Frontal cortex (tissue), 4 donors: Measurements from ENCODE around the gene XYLT1. TPM values are rescaled to one million over a fixed set of nuclear protein-coding genes. Genes with fewer than 3 reads are reported as not detected.

ENCODE experiments used
- DNase-seq, 2 donors: peaks; one replicate each; pipeline ENCODE4 v3.0.0; 2012; ENCODE audit warnings: low spot score in 2 of 2
- FAIRE-seq: peaks from 2 replicates; lab custom pipeline; 2012; peaks lifted over from hg19 to GRCh38; lab: Jason Lieb, UNC
- total RNA-seq: library from RNA; depleted of rRNA; stranded (reverse); fragments of >200 nt; gene quantifications from one replicate; pipeline ENCODE4 v1.2.3, GENCODE V29; 2014
- donor health status: control.
- donor health status: control.
- donor health status: control.

The XYLT1 gene
- total RNA-seq, 1 donor from 2014 or later, result 28.9 TPM

DNA sequence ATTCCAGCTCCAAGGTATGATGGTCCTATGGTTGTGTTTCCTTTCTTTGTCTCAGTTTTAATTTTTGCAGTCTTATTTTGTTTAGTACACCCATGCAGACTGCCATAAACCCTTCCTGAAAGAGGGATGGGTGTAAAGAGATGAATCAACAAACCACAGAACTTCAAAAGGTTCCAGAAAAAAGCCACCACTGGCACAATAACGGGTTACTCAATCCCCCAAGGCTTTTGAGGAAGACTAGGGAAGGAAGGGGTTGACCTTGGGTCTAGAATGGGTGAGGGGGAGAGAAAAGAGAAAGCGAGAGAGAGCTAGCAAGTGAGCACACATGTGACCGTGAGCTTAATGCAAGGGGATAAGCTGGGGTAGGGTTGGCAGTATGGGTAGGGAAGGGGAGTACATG is 168.1 kb downstream of the XYLT1 start:
- FAIRE-seq, result no peak
- DNase-seq, result no peak

DNA sequence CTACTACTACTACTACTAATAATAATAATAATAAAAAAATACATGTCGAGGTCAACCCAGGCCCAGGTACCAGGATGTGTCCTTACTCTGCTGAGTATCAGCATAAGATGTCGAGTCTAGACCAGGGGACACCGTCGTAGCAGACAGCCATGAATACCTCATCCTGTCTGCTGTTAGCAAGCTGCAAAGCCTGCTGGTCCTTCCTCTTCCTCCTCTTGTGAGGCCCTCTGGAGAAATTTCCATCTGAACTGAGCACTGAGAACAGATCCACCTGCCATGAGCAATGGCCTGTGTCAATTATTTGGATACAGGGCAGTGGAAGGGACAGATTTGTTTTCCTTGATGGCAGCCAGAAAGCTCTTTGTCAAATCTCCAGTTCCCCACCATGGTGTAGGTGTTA is 168.5 kb downstream of the XYLT1 start:
- no peak for FAIRE-seq
- DNase-seq, result no peak

DNA sequence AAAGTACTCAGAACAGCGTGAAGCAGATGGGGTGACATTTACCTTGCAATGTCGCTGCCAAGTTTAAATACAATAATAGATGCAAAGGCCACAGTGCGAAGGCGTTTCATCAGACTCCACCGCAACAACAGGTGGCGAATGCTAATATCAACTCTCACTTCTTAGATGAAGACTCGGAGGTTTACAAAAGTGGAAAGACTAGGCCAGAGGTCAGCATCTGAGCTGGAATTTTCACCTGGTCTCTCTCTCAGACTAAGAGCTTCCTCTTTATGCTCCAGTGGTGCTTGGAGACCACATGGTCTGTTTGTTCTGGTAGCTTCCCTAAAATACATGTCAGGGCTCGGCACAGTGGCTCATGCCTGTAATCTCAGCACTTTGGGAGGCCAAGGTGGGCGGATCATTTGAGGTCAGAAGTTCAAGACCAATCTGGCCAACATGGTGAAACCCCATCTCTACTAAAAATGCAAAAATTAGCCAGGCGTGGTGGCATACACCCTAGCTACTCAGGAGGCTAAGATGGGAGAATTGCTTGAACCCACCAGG is 169.1 kb downstream of the XYLT1 start:
- FAIRE-seq (no peak), DNase-seq (no peak)

DNA sequence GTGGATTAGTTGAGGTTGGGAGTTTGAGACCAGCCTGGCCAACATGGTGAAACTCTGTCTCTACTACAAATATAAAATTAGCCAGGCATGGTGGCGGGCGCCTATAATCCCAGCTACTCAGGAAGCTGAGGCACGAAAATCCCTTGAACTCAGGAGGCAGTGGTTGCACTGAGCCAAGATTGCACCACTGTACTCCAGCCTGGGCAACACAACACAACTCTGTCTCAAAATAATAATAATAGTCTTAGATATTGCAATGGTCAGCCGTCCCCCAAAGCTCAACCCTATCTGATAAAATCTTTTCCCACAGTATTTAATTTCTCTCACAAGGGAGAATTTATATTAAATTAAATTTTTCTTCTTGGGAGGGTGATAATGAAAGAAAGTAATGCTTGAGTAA is 169.6 kb downstream of the XYLT1 start:
- DNase-seq (no peak), FAIRE-seq (no peak)

DNA sequence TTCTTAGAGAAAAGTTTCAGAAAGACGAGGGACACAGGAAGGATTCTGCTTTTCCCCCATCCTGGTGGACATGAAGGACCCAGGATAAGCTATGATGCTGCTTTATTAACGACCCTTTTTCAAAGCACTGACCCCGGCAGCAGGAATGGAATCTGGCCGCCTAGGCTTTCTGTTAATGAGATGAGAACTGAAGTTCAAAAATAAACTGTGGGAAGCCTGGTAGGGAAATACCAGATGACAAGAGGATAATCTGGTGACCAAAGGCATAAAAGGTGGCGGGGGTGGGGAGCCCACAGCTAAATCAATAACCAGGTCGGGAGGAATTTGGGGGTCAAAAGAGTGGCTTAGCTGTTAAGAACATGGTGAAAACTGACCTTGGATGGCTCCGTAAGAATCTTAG is 171.0 kb downstream of the XYLT1 start:
- FAIRE-seq, result no peak
- no peak for DNase-seq

DNA sequence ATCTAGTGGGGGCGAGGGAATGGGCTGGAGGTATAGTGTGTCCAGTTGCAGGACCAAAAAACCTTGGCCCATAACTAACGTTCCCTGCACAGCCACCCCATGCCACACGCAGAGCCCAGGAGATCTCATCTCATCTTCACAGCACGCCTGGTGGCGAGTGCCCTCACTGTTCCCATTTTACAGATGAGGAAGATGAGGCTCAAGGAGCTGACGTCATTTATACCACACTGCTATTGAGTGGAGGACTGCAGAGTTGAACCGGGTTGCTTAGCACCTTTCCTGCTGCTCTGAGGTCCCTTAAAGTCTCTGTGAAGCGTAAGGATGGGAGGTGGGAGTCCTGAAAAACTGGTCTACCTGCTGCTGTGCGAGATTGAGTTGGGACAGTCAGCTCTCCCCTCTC is 172.5 kb downstream of the XYLT1 start:
- DNase-seq, result no peak
- no peak for FAIRE-seq

DNA sequence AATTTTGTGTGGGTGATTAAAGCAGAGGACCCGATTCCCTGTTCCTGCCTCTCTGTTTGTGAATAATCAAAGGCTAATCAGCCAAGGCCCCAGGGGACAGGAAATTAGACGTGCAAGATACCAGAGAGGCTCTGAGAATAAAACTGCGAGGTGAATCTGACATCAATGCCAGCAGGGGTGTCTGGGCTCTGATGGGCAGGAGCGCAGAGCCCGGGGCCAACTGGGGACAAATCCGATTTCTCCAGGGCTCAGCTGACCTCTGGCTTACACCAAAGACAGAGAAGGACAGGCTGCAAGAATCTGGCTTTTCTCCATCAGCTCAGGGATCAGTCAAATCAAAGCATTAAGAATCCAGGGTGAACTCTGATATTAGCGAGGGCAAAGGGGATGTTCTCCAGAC is 174.3 kb downstream of the XYLT1 start:
- no peak for FAIRE-seq
- DNase-seq, result no peak

DNA sequence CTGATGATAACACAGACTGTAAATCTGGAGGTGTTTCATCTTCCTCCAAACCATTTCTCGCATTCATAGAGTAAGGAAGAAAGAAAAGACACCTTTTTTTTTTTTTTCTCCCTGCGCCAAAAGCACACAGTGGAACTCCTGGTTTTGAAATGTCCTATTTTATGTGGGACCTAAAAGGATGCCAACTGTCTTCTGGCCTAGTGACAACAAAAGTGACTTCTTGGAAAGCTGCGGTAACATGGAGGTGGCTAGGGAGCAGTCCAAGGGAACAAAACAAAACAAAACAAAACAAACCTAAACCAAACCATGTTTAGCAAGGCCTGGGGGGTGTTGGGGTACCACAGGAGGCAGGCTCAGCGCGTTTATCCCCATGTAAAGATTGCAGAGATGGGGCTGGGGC is 174.8 kb downstream of the XYLT1 start:
- FAIRE-seq (no peak), DNase-seq (no peak)

DNA sequence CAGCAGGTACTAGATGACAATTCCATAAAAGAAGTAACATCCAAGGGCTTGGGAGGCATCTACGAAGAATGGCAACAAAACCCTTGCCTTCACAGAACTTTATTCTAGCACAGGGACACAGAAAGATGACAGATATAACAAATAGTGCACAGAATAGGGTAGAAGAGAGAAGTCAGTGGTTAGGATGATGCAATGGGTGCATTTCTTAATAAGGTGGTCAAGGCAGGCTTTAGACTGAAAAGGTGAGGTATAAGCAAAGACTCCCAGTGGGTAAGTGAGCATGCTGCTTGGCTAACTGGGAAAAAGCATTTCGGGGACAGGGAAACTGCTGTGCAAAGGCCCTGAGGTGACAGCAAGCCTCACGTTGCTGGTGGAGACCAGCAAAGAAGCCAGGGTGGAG is 175.9 kb downstream of the XYLT1 start:
- FAIRE-seq, result no peak

DNA sequence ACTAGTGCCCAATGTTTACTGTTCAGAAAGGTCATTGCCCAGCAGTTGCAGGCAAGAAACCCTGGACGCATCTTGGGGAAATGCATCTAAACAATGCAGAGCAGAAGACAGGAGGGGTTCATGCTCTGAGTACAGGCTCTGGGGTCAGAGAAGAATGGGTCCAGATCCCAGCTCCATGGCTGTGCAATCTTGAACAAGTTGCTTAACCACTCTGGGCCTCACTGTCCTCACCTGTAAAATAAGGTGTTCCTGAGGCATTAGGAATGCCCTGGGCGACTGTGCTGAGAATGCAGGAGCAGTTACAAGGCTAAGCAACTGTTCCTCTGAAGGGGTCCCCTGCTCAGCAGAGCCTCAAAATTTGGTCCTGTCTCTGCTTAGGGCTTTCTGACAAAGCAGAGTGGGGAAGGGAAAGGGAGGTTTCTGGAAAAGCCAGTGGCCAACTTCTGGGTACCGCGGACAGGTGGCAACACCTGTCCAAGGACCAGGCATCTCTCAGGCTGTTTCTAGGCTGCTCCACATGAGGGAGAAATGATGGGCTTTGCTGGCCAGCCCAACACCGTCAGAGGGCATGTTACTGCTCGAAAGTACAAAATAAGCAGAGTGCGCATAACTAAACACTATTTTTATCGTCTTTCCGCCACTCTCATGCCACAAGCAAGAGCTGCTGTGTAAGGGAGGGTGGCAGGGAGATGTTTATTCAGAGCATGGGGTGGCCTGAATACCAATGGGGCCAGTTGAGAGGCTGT is 176.8 kb downstream of the XYLT1 start:
- DNase-seq (no peak), FAIRE-seq (no peak)

More for the DNA sequence above, 175.9 kb downstream of the XYLT1 start:
- no peak for DNase-seq

DNA sequence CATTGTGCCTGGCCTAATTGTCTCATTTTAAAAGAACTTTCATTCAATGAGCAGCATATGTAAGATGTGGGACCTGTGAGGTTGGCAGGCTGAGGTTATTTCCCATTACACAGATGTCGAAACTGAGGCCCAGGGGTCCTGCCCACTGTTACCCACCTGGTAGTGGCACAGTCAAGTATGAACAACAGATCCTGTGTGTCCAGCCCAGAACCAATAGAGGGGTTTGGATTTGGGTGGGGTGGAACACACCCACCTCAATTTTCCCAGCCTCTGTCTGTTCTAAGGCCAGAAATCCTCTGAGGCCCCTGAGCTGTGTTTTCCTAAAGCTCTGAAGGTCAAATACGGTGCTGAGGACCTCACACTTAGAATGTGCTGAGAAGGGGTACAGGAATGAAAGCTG is 179.5 kb downstream of the XYLT1 start:
- no peak for FAIRE-seq
- no peak for DNase-seq

DNA sequence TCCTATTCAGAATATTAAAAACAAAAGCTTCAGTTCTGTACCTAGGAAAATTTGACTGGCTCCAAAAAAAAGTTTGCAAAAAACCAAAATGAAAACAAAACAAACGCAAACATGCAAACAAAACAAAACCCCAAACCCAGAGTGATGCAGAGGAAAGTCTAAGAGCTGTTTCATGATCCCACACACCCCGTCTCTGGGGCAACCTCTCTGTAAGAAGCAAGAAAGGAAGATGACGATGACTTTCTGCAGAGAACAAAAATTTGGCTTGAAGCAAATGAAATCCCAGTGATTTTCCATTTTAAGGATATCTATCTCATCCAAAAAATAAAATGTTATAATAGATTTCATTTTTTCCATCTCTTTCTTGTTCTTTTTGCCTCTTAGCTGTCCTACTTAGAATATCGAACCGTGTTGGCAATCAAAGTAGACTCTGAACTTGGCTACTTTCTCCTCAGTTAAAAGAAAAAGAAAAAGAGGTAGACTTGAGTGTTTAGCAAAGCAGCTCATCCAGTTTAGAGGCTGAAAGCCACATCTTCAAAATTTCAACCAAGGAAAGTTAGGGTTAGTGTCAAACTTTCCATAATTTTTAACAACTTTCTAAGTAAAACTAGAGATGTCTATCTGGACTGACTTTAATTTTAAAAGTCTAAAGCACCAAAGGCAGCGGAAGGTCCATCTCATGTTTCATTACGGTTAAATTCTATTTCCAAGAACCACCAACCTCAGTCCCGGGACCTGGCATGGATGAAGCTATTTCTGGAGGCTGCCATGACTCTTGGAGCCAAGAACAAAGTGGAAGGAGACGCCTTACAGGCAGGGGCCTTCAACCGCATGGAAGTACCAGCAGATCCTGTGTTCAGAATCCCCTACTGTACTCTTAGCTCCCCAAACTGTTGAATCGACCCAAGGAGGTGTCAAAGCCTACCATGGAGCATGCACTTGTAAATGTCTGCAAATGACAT is 180.8 kb downstream of the XYLT1 start:
- DNase-seq (no peak), FAIRE-seq (no peak)

DNA sequence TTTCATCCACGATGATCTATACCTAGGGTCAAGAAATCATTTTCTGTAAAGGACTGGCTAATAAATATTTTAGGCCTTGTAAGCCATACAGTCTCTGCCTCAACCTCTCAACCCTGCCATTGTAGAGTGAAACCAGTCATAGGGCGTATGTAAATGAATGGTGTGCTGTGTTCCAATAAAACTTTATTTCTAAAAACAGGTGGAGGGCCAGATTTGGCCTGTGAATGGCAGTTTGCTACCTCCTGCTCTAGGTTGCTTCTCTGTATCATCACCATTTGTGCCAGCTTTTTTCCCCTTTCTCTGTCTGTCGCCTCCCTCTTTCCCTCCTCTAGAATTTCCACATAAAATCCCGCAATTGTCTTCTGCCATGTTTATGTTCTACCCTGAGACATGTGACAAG is 181.7 kb downstream of the XYLT1 start:
- FAIRE-seq (no peak), DNase-seq (no peak)

DNA sequence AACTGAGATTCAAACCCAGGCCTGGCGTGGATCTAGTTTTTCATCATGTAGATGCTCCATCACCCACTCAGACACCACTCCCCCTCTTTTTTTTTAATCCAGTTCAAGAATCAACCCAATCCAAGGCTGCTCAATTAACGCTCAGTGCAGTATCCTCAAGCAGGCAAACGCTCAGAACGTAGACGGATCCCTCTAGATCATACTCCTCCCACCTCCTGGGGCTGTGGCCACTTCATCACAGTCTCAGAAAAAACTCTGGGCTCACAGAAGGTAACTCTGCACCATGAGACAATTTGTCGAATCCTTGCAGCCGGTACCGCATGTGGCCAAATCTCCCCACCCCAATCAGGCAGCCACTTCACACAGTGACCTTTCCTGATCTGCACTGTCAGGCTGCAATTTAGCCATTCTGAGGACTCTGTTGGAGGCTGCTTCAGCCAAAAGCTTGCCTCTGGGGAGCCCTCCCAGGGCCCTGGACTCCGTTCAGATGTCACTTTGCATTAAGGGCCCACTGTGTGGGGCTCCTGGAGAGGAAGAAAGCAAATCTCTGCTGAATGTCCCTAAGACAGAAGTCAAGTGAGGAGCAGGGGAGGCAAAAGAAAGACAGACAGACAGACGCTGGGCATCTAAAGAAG is 183.5 kb downstream of the XYLT1 start:
- no peak for DNase-seq
- no peak for FAIRE-seq

DNA sequence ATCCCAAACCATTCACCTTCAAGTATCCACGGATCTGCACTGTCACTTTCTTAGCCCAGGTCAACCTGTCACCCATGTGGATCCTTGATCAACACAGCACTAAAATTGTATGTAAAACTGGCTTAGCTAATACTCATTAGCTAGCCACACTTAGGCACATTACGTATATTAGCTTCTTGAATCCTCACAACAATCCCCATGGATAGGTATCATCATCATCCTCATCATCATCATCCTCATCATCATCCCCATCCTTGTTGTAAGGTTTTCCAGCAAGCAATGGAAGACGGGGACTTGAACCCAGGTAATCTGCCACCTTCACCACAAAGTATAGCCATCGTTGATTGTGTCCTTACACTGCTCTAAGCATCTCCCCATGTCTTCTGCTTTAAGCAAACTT is 184.3 kb downstream of the XYLT1 start:
- DNase-seq (no peak), FAIRE-seq (no peak)

DNA sequence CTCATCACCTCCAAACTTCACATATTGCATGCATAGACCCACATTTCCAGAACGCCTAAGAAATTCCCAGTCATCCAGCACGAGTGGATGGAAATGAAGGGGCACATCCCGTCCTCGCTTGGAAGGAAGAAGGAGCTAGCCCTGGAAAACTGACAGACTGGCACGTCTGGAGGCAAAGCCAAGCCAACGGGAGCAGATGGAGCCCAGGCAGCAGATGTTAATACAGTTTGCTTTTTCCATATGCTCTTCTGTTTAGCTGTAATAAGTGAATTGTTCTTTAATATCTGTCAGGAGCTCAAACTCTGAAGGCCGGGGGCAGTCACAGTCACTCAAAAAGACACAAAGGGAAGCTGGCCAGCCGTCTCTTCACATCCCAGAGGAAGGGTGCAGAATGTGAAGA is 187.7 kb downstream of the XYLT1 start:
- FAIRE-seq, result no peak
- DNase-seq, result no peak

DNA sequence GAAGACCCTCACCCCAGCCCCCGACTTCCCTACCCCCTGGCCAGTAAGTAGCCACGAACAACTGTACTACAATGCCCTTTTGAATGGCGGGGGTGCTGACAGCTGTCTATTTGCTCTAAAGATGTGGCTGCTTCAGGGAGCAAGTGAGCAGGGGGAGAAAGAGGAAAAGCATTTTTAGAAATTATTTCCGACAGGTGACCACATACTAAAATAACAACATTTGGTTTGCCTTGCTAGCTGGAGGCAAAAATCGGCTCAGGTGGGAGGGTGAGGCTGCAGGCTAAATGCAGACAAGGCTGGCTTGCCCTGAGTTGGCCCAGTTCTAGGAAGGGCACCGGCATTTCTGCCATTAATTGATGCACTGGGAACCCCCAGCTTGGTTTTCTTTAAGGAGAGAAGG is 188.5 kb downstream of the XYLT1 start:
- FAIRE-seq, result no peak
- DNase-seq, result no peak

DNA sequence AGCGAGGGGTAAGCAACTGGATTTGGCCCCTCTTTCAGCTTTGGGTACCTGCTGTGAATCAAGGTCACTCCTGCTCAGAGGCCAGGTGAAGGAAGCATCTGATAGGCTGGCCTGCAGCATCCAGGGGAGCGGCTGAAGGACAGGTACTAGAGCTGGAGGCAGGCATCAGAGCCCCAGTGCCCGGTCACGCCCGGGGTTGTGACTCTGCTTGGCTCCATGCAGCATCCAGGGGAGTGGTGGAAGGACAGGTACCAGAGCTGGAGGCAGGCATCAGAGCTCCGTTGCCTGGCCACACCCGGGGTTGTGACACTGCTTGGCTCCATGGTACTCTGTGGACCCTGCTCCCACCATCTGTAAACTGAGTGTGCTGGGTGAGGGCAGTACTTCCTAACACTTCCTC is 189.7 kb downstream of the XYLT1 start:
- FAIRE-seq (no peak), DNase-seq (no peak)

DNA sequence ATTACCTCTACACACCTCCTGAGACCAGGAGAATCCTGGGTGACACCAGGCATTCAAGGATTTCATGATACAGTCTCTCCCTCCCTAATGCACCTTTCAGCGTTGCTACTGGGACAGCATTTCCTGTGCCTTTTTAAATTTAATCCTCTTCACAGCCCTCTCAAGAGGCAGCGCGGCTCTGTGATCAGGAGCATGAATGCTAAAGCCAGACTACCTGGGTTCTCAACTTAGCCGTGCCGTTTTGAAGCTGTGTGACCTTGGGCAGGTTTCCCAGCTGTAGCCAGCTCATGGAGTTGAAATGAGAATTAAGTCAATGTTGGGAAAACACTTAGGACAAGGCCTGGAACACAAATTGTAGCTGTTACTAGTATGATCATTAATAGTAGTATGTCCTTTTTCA is 191.8 kb downstream of the XYLT1 start:
- FAIRE-seq, result no peak
- DNase-seq, result no peak

DNA sequence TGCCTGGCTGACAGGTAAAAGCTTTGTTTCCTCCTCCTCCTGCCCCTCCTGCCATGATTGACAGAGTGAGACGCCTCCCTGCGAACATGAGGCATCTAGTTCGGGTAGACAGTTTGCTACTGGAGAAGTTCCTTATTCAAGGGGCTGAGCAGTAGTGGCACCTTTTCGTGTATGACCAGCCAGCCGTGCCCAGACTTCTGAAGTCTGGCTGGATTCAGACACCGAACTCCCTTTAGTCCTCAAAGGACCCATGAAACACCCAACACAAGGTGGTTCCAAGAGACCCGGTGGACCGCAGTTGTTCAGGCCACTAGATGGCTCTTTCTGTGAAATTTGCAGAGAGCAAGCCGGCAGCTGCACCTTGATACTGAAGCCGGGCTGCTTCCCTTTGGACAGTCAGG is 192.8 kb downstream of the XYLT1 start:
- DNase-seq (no peak), FAIRE-seq (no peak)

DNA sequence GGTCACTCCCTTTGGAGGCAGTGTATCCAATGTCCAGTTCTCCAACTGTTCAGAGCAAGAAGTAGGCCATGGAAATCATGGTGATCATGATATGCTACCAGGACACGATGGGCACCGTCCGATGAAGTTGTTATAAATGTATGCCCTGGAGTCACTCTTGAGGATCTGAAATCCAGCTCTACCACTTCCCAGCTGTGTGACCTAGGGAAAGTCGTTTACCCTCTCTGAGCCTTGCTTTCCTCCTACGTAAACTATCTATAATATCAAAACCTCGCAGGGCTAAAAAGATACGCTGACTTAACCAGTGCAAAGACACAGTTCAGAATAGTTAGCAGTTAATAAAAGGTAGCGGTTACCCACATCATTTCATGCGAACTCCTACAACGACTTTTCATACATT is 194.2 kb downstream of the XYLT1 start:
- DNase-seq, result no peak
- no peak for FAIRE-seq
